Activated effector memory CD4-positive, alpha-beta T cell treated with anti-CD3 and anti-CD28 coated beads, Interleukin-2, amount 50 U/mL, for 16 hours (primary cell): ENCODE measurements around the gene DBF4B.
"Not testable (repeated sequence)": the region's sequence is repeated elsewhere in the genome, so short reads cannot be mapped to it uniquely, and the experiment has no call there.

Source experiments
- DNase-seq: peaks from one replicate; pipeline ENCODE4 v3.0.0-alpha.2; 2020

DBF4B gene

DNA sequence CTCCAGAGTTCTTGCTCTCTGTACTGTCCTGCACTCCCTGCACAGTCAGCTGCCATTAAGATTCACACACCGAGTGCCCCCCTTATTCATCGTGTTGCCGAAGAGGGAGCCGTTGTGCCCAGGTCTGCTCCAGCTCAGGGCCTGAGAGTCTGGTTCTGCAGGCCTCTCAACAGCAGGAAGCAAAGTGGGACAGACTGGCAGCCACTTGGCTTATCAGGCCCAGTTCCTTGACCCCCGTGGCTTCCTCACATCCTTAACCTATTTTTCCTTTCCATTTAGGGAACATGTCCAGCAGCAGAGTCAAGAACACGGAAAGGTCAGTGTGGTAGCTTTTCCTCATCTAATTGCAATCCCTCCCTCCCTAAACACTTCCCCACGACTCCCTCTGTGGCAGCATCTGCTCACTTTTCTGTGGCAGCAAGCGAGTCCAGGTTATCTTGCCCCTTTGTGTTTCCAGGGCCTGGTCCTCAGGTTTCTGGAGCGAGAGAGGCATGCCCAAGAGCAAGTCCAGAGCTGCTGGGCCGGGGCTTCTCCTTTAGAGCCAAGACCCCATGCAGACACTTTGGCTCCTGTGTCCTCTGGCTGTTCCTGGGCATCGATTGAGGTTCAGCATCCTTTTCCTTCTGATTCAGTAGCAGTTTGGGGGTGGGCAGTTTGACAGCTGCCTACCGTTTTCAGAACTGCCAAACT, 28.2 kb downstream of the DBF4B start:
- no peak for DNase-seq

DNA sequence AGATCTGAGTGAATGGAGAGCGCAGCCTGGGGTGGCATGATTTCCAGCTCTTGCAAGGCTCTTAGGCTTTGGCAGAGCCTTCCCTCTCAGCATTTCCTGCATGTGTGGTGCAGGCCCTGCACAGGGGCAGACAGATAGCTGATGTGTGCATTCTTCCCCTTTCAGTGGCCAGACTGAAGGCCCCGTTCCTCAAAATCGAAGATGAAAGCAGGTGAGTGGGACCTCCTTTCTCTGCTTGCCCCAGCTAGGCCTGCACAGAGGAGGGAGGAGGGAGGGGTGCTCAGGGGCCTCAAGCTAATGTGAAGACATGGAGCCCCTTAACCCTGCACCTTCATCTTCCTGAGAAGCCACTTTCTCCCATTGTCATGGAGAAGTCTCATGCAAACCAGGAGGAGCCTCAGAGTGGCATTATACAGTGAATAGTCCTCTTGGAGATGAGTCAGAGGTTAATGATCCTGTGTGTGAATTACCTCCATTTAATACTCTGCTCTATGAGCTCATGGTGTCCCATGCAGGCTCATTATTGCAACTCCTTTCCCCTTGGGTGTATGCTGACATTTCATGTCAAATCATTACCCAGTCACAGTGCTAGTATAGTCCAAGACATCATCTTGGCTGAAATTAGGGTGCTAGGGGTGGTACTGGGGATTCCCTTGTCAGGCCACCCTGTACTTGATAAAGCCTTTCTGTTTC, 29.9 kb downstream of the DBF4B start:
- no peak for DNase-seq

DNA sequence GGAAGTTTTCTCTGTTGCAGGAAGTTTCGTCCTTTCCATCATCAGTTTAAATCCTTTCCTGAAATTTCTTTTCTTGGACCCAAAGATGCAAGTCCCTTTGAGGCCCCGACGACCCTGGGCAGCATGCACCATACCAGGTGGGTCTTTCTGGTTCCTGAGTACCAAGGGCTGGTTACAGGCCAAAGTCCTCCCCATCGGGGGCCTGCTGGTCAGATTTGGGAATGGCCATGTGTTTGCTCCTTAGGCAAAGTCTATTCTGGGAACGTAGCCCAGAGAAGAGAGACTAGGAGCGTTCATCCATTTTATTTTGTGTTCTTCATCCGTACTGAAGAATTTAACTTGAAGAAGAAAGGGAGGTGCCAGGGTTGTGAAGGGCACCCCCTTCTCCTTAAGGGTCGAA, 32.9 kb downstream of the DBF4B start:
- DNase-seq: no peak

DNA sequence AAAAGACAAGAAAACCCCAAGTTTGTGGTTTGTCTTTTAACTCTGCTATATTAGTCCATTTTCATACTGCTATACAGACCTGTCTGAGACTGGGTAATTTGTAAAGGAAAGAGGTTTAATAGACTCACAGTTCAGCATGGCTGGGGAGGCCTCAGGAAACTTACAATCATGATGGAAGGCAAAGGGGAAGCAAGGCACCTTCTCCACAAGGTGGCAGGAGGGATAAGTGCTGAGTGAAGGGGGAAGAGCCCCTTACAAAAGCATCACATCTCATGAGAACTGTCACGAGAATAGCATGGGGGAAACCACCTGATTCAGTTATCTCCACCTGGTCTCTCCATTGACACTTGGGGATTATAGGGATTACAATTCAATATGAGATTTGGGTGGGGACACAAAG, 36.8 kb downstream of the DBF4B start:
- DNase-seq: no peak

DNA sequence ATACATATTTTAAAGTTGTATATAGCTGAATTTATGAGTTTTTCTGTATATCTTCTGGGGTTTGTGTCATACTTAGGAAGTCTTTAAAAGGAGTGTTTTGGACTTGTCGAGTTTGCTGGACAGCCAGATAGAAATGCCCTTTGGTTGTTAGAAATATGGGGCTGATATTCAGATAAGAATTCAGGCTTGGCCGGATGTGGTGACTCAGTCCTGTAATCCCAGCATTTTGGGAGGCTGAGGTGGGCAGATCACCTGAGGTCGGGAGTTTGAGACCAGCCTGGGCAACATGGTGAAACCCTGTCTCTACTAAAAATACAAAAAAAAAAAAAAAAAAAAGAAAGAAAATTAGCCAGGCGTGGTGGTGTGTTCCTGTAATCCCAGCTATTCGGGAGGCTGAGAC, 37.3 kb downstream of the DBF4B start:
- DNase-seq: not testable (repeated sequence)

DNA sequence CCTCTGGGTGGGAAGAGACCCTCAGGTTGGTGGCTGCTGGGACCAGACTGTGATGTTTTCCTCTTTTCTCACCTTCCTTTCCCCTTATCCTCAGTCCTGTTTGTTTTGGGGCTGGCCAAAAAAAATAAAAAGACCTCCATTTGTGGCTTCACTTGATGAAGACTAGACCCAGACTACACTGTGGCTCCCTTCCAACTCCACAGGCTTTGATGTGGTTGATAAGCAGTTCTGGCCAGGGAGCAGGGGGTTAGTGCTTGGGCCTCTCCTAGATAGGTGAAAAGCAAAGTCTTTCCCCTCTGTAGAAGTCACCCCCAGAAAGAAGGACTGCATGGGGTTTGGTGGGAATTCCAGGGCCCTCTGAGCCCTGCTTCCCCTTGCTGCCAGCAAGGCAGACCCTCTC, 39.1 kb downstream of the DBF4B start:
- DNase-seq: no peak

DNA sequence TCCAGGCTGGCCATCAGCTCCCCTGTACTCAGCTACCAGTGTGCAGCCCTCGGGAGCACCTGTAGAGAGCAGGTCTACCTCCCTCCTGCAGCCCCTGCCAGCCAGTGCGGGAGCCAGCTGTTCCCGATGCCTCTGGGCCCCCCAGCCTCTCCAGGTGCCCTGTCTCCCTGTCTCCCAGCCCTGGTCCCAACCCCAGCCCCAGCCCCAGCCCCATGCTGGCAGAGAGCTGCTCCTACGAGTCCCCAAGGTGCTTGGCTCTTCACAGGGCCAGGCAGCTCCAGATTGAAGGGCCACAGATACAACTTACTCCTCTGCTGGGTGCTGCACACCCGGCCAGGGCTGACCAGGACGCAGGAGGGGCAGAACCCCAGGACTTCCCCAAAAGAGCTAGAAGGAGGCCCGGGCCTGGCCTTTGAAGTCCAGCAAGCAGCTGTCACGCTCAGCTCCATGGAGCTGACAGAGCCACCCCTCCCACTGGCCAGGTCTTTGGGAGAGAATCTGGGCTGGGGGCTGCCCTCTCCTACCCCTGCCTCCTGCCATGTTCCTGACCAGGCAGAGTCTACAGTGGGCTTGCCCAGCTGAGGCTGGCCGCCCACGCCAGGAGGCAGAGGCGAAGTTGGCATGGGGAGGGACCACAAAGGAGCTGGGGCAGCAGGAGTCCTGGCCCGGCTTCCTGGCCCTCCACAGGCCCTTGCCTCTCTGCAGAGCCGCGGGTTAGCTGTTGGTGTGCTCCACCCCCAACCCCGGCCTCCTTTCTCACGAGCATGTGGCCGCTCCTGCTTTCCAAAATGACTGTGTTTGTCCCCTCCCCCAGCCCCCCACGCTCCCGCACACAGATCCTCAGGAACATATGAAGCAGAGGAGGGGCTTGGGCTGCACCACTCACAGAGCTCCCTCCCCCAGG, 40.9 kb downstream of the DBF4B start:
- DNase-seq: no peak

DNA sequence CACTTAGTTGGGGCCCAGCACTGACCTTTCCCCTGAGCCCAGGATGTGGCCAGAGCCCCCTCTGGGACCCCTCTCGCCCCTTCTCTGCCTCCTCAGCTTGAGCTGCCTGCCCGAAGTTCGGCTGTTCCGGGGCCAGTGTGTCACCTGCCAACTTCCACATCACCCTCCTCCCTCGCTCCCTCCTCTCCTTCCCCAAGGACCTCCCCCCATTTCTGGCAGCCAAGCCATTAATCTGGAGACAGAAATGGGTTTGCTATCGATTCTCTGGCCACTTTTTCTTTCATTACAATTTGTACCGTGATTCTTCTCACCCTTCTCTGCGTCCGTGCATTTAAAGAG, 41.5 kb downstream of the DBF4B start:
- DNase-seq: no peak

DNA sequence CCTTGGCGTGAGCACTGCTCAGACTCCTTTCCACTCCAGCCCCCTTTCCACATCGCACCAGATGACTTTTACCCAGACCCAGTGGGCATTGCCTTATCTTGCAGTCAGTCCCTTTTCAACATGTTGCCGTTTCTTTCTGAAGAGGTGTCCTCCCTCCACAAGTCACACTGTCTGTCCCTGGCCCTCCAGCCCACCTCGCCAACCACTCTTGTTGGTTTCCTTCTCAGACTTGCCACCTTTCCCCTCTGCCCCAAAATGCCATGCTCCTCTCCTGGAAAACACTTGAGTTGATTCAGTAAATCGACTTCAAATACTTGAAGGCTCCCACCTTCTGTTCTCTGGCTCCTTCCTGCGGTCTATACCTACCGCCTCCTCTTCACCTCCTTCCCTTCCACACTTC, 42.9 kb downstream of the DBF4B start:
- DNase-seq: no peak

DNA sequence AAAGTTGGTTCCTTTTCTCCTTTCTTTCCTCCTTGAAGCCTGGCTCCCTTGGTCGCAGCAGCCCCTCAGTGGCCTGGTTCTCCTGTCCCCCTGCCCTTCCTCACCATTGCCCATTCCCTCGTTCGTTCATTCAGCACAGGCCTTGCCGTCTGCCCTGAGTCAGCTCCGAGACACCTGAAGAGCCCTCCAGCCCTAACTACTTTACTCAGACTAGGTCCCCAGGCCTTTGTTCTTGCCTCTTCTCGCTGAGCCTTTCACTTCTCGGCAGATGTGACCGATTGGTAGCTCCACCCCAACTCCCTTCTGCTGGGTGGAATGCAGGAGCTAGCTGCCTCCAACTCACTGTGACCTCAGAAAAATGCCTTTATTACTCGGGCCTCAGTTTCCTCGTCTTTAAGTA, 43.3 kb downstream of the DBF4B start:
- DNase-seq: no peak

DNA sequence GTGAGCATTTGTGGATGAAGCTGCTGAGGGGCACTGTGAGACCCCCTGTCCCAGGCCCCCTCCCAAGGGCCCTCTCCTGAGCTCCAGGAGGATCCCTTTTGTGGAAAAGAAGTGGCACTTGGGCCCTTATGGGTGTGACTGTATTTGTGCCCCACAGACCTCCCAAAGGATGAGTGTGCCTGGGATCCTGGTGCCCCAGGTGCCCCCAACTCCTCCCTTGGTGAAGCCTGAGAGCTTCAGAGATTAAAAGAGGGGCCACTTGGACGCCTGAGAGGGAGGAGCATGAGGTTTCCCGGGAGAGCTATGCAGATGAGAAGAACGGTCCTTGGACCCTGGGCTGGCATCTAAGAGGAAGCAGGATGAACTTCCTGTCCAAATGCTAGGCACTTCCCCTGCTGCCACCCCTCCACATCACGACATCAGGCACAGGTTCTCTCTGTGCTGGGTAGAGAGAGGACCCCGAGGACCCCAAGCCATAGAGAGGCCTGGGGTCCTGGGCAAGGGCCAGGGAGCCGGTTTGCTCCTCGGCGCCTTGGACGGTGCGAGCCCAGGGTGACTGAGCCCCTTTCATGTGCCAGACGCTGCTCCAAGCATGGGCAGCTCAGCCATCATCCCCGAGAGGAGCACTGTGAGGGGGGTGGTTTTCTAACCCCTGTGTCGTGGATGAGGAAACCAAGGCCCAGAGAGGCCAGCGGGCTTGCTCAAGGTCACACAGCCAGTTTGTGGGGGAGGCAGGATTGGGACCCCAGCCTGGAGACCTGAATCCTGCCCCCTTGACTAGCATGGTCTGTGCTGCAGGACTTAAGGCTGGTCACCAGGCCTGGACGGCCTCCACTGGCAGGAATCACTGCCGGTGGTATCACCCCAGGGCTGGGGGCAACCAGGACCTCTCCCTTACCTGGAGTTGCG, 44.7 kb downstream of the DBF4B start:
- DNase-seq: no peak

DNA sequence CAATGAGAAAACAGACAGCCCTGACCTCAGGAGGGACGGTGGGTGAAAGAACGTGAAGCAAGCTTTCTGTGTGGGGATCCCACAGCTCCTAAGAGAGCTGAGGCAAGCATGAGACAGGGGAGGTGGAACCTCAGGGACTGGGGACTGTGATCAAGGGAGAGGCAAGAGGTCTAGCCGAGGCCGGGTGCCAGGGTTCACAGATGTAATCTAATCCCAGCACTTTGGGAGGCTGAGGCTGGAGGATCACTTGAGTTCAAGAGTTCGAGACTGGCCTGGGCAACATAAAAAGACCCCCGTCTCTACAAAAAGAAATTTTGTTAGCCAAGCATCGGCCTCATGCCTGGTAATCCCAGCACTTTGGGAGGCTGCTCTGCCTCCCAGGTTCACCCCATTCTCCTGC, 45.8 kb downstream of the DBF4B start:
- DNase-seq: no peak

DNA sequence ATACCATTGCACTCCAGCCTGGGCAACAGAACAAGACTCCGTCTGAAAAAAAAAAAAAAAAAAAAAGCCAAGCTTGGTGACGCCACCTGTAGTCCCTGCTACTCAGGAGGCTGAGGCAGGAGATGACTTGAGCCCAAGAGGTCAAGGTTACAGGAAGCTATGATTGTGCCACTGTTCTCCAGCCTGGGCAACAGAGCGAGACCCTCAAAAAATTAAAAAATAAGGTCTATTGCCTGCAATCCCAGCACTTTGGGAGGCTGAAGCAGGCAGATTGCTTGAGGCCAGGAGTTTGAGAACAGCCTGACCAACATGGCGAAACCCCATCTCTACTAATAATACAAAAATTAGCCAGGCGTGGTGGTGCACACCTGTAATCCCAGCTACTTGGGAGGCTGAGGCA, 46.7 kb downstream of the DBF4B start:
- not testable (repeated sequence) for DNase-seq

DNA sequence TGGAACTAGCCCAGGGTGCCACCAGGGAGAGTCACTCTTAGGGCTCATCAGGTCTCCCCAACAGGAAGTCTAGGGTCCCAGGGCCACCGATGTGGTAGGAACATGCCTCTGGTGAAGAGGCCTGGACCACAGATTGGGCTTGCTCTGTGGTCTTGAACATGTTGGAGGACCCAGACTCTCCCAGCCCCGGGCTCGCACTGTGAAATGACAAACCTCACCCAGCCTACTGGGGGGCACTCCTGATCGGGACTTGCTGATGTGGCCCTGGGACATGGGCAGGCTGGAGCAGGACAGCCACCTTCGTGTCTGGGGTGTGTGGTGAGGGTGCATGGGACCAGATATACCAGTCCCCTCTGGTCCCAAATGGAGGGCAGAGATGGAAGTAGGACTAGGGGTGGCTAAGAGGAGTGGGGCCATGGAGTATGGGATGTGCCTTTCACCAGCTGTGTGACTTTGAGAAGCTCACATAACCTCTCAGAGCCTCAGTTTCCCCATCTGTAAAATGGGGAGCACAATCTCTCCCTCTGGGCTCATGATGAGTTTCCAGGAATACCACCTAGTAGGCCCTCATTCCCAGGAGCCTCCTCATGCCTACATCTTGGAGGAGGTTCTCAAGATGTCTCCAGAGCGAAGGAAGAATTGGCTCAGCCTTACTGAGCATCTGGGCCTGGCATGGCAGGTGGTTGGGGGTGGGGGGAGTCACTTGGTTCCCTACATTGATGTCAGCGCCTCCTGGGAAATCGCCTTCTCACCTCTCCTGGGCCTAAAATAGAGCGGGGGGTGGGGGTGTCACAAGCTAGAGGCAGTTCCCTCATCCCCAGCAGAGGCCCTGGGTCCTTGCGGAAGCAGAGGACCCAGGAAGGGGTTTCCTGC, 48.8 kb downstream of the DBF4B start:
- no peak for DNase-seq

DNA sequence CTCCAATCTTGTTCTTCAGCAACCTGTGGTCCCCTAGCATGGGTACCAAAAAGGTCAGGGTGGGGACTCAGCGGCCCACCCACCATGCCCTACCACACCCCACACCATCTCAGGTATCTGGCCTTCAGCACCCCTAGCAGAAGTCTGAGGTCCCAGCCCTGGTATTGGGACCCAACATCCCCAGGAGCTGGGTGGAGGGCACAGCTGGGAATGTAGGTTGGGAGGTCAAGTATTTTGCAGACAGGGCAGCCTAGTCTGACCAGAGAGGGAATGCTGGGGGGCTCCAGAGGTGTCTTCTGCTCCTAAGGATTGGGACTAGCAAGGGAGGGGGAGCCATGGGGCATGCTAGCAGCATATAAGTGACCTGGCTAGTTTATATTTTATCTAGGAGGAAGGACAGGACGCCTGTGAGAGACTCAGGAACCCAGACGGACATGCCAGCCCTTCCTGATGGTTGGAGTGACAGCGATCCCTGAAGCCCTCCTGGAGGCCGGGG, 49.5 kb downstream of the DBF4B start:
- DNase-seq: no peak

DNA sequence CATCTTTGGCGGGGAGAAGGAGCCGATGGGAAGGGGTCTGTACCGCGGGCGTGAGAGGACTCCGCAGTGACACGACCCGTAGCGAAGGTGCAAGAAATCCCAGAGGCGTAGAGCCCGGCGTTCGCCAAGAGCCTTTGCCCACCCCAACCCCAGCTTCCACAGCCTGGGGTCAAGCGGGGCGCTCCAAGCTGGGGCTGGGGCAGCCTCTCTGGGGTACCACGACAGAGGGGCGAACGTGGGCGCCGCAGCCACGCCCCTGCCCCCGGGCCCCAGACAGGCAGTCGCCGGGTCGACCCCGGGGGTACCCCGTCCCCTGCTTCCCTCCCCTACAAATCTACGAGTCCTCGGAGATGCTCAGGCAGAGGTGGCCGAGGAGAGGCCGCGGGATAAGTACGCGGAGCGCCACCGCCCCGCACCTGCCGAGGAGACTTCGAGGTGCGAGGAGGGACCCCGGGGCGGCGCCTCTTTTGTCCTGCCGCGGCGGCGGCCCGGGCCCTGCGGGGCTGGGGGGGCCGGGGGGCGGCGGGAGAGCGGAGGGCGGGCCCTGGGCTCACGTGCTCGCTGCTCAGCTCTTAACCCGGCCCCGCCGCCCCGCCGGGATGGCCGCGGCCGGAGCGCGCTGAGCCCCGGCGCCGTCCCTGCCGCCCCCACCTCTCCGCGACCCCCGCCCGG, 50.1 kb downstream of the DBF4B start, which contains the start of gene ADAM11:
TSS of gene ADAM11 (plus strand) at position 575 of the 672 bp plus-strand sequence. CDS start 212 bp downstream, outside the sequence.
- DNase-seq: no peak

DNA sequence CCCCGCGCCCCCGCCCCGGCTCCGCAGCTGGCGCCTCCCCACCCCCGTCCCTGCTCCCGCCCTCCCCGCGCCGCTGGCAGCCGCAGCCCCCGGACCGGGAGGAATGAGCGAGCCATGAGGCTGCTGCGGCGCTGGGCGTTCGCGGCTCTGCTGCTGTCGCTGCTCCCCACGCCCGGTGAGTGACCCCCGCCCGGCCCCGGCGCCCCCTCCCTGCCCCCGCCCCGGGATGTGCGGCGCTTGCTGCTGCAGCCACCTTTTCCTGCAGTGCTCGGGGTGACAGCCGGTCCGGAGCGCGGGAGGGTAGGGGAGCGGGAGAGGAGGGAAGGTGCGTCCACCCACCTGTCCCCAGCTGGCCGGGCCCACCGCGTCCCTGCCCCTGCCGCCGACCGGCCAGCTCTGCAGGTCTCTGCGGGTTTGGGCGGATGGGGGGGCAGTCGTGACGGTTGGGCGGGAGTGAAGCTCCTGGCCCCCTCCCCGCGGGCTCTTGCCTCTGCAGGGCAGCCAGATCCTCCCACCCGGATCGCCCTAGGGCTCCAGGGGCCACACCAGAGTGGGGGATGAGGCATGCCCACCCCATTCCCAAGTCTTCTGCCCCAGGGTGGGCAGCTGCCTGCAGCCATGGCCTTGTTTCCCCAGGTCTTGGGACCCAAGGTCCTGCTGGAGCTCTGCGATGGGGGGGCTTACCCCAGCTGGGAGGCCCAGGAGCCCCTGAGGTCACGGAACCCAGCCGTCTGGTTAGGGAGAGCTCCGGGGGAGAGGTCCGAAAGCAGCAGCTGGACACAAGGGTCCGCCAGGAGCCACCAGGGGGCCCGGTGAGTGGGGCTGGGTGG, 50.8 kb downstream of the DBF4B start:
- no peak for DNase-seq

DNA sequence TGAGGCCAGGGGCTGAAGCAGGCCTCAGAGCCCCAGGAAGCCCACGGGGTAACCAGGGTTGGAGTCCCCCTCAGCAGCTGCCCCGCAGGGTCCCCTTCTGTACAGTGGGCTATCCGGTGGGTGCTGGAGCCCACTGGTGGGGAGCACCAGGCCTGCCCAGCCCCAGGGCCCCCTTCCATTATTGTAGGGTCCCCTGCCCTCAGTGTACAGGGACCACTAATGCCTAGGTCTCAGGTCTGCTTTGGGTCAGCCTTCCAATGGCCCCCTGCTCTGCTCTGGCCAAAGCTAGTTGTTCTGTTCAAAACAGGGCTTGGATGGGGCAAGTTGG, 51.4 kb downstream of the DBF4B start:
- no peak for DNase-seq

DNA sequence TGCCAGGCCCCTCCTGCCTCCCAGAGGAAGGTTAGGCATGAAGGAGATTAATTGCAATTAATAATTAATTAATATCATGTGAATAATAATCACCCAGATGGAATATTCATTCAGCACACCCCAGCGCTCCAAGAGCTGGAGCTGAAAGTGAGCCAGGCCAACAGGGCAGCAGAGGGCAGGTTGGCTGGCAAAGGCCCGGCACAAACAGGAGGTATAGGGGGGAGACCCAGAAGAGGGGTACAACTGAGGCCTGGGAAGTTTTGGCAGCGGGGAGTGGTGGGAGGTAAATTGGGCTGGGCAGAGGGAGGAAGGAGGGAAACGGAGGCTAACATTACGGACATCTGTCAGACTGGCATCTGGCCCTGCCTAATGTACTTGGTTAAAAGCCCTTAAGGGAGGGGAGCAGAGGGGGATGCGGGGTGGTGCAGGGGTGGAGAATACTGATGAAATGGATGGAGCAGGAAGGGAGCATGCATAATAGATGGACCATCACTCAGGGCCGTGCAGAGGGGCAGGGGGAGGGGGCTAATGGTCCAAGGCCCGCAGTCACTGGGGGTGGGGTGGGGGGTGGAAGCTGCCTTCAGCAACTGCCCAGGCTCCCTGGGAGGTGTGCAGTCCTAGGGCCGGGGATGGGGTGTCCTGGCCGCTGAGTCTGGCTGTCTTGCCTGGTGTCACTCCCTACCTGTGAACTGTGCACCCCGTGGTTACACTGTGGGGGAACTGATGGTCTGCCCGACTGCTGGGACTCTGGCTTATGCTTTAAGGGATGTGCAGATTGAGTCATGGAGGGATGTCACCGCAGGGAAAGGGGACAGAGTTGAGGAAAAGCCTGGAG, 52.2 kb downstream of the DBF4B start:
- DNase-seq: no peak
